GM12801 (cell line): ENCODE data around the gene FTCDNL1.

Experiments
- TF ChIP-seq, protein P1 (sequence below): IDR thresholded peaks from one replicate; pipeline ENCODE4 v1.5.1; 2011; ENCODE audit warnings: control low read depth; ENCODE audit not compliant: insufficient read length; ENCODE audit errors: extremely low read depth

Gene FTCDNL1

DNA sequence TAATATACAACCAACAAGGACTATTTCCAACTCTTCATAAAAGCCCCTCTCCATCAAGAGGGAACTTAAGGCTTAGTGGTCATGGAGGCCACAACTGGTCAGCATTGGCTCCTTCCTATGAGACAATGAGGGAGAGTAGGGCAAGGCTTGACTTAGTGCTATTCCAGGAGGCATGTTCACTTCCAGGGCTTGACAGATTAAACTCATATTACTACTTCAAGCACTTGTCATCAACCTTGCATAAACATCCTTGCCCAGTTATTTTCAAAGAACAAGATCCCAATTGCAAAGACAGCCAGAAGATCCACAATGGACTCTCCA, 133.4 kb downstream of the FTCDNL1 start:
- TF ChIP-seq, protein P1, sequence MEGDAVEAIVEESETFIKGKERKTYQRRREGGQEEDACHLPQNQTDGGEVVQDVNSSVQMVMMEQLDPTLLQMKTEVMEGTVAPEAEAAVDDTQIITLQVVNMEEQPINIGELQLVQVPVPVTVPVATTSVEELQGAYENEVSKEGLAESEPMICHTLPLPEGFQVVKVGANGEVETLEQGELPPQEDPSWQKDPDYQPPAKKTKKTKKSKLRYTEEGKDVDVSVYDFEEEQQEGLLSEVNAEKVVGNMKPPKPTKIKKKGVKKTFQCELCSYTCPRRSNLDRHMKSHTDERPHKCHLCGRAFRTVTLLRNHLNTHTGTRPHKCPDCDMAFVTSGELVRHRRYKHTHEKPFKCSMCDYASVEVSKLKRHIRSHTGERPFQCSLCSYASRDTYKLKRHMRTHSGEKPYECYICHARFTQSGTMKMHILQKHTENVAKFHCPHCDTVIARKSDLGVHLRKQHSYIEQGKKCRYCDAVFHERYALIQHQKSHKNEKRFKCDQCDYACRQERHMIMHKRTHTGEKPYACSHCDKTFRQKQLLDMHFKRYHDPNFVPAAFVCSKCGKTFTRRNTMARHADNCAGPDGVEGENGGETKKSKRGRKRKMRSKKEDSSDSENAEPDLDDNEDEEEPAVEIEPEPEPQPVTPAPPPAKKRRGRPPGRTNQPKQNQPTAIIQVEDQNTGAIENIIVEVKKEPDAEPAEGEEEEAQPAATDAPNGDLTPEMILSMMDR = no peak

DNA sequence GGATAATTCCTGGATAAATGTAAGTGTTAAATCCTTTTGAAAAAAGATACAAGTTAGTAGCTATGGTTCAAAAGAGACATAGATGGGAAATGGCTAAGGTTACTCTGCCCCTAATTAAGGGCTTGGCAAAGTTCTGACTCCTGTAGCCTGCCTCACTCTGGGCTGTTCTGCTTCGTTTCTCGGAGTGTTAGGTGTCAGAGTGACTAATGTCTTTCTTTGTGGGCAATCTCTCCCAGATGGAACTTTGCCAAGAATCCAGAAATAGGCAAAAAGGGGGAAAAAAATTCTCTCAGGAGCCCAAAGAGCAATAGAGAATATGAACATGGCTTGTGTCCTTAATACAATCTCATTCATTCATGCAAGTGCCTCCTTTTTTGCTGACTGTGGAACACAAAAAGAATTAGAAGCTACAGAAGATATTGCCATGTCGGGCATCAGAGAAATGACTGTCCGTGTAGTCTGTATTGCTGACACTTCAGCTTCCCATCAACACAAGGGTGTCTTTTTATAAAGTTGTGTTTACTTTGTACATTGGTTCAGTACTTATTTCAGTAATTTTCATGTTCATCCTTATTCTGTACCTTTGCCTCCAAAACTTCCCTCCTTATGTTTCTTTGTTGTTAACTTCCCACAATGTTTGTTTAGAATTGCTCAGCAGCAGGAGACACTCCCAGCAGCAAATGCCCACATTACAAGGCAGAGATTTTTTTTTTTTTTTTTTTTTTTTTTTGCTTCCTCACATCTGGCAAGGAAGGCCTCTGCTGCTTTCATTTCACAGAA, 134.0 kb downstream of the FTCDNL1 start:
- TF ChIP-seq, protein P1 = no peak

DNA sequence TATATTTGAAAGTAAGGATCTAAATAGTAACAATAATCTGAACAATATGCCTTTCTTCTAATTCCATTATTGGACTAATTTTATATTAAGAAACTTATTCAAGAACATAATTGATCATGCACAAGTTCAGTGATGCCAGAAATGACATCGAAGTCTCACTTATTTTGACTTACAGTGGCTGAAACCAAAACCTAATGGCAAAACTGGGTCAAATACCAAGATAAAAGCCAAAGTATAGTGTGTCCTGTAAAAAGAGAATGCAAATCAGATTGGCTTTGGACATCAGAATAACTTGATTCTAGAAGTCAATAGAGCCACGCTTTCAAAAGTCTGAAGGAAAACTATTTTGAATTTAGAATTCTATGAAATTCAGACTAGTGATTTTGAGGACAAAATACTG, 137.2 kb downstream of the FTCDNL1 start:
- TF ChIP-seq, protein P1 = no peak

DNA sequence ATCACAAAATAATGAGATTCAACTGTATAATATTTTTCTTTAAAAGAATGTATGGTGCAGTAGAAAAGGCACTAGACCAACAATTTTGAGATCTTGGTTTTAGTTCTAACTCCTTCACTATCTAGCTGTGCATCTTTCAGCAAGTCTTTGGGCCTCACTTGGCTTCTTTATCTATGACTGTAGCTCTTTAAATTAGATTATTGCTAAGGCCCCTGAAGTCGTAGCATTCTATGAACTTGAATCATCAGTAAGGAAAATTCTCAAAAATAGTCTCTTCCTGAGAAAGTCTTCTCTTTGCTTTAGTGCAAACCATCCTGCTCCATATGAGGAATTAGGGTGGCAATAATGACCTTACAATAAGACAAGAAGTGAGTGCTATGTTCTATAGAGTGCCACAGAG, 140.4 kb downstream of the FTCDNL1 start:
- TF ChIP-seq, protein P1 = no peak
